OCI-LY3 (cell line): ENCODE results near the gene GPATCH3.

Experiments used
- CTCF ChIP-seq: fragments of 200-600, 300-600 bp; sonication (generic); IDR thresholded peaks from 2 replicates; pipeline ENCODE4 v1.5.1; 2014; ENCODE audit warnings: antibody characterized with exemption, low read length, low read depth
- EZH2phosphoT487 ChIP-seq: fragments of 200-600 bp; shearing (Covaris generic); IDR thresholded peaks from 2 replicates; pipeline ENCODE4 v1.6.1; 2018; ENCODE audit warnings: antibody characterized with exemption, mixed run types, low read depth

- no peak for TF ChIP-seq CTCF
- no peak for TF ChIP-seq EZH2phosphoT487
Measured at GRCh38 chr1:26855636-26856035, 44.6 kb downstream of the GPATCH3 start.
